Fibroblast of skin of scalp (primary cell): ENCODE data around the gene PINK1.
"Not testable (repeated sequence)": the region's sequence is repeated elsewhere in the genome, so short reads cannot be mapped to it uniquely, and the experiment has no call there.

Experiments used
- DNase-seq: peaks from one replicate; pipeline ENCODE4 v3.0.0-alpha.2; 2013

Gene PINK1

GRCh38 chr1:20648438-20648837, 15.2 kb downstream of the PINK1 start:
- no peak for DNase-seq

- no peak for DNase-seq
Observed at GRCh38 chr1:20648946-20649345, 15.7 kb downstream of the PINK1 start.

- no peak for DNase-seq
Observed at GRCh38 chr1:20652300-20652699, 19.0 kb downstream of the PINK1 start.

DNA sequence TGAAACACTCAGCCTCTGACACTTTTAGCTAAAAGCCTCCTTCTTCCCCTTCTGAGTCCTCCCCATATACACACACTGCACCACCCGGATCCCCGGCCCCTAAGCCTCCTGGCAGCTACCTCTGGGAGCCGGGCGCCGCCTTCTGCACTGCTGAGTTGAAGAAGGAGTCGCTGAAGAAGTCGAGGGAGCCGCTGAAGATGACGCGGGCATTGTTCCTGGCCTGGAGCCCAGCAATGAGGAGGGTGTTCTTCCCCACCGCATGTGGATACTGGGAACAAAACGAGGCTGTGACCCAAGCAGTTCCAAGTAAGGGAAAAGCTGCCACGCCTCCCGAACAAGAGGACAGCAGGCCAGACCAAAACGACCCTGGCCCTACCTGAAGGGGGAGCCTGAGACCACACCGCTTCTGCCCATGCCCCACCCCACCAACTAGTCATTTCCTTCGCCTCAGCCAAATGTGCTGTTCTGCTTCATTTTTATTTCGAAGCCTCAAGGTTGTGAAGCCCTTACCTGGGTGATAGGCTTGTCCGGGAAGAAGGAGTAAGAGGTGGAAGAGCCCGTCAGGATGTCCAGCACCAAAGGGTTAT, 20.9 kb downstream of the PINK1 start:
- DNase-seq = no peak

- DNase-seq = no peak
Observed at GRCh38 chr1:20657024-20657423, 23.8 kb downstream of the PINK1 start.

DNA sequence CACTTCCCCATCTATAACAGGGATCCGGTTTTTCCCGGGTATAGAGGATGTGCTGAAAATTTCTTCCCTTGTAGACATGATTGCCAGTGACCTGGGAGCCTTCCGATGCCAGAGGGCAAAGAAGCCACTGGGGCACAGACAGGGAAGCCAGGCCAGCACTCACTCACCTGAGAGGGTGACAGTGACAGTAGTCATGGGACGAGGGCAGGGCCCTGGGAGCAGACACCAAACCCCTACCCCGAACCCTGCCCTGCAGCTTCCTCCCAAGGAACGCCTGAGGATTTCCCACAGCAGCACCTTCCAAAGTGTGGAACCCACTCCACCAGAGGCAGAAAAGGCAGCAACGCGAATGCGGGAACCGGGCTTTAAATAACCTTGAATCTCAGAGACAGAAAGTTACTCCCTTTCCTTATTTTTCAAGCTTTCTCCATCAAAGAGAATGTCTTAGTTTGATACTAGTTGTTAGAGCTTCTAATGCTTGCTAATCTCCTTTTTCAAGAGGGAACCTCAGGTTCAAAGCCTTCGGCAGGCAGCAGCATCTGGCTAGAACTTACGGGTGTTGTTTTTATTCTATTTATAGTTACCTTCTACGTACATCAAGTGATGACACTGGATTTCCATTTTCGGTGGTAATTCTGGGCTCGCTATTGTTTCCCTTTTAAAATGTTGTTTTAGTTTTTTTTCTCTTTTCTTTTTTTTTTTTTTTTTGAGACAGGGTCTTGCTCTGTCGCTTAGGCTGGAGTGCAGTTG, 25.1 kb downstream of the PINK1 start:
- DNase-seq = no peak

DNA sequence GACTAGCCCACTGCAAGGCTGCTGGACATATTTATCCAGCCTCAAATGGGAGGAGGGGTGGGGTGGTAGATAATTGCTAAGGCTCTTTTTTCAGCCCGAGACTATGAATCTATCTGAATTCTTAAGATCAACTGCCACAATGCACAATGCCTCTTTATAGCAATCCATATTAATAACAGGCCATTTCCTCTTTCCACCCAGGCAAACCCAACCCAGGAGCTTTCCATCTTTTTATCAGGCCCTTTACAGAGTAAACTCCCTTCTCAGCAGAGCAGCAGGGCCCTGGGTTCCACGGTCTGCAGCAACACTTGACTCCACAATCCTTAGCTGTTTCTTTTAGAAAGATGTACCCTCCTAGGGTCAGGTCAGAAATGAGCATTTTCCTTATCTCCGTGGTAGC, 27.1 kb downstream of the PINK1 start:
- no peak for DNase-seq

DNA sequence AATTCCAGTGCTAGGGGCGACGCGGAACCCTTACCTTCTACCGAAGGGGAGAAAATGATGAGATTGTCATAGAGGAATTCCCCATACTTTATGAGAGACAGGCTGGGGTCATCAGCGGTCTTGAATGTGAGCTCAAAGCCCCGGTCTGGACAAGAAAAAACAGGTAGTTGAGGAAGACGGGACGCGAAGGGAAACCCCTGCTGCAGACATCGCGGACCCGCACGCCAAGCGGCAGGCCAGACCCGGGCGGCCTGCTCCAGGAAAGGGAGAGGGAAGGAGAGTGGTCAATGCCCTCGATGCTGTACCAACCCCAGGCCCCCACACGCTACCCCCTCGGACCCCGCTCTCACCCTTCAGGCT, 27.6 kb downstream of the PINK1 start:
- DNase-seq = no peak

- DNase-seq = peak; percentile 98
Observed at GRCh38 chr1:20661207-20662109, 28.2 kb downstream of the PINK1 start, which contains the start of gene DDOST. Gene DDOST (minus strand): TSS chr1:20661369. CDS start chr1:20661350, 19 bp downstream.

- DNase-seq = no peak
Observed at GRCh38 chr1:20662110-20662475, 28.8 kb downstream of the PINK1 start.

- no peak for DNase-seq
Observed at GRCh38 chr1:20663365-20663764, 30.1 kb downstream of the PINK1 start.

GRCh38 chr1:20663969-20664715, 30.9 kb downstream of the PINK1 start:
- no peak for DNase-seq

- DNase-seq = no peak
Observed at GRCh38 chr1:20665726-20666125, 32.5 kb downstream of the PINK1 start.

- DNase-seq = no peak
Observed at GRCh38 chr1:20666146-20666545, 32.9 kb downstream of the PINK1 start.

DNA sequence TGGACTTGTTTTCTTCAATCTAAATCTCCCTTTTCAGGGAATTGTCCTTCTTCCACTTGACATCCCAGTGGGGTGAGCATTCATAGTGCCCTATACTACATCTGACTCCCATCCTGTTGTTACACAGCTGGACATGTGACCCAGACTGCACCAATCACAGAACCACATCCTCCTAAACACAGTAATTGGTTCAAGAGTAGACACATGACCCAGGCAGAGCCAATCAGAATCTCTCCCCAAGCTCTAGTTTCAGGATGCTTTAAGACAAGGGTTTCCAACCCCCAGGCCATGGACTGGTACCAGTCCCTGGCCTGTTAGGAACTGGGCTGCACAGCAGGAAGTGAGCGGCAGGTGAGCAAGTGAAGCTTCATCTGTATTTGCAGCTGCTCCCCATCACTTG, 33.5 kb downstream of the PINK1 start:
- DNase-seq = peak; percentile 24

GRCh38 chr1:20668581-20668980, 35.3 kb downstream of the PINK1 start:
- no peak for DNase-seq

GRCh38 chr1:20670936-20671335, 37.7 kb downstream of the PINK1 start:
- DNase-seq = no peak

DNA sequence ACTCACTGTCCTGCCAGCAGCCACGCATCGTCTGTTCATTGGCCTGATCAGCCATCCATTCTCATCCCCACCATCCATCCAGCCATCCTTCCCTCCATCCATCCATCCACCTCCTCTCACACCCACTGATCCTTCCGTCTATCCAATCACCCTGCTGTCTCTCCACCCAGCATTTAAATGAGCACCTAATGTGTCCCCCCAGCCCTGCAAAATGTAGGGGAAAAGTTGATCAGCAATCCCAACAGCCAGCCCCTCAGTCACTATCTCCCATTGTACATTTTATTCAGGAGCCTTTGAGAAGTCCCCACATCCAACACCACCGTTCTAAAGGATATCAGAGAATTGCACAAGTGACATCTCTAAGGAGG, 39.0 kb downstream of the PINK1 start:
- DNase-seq = no peak

DNA sequence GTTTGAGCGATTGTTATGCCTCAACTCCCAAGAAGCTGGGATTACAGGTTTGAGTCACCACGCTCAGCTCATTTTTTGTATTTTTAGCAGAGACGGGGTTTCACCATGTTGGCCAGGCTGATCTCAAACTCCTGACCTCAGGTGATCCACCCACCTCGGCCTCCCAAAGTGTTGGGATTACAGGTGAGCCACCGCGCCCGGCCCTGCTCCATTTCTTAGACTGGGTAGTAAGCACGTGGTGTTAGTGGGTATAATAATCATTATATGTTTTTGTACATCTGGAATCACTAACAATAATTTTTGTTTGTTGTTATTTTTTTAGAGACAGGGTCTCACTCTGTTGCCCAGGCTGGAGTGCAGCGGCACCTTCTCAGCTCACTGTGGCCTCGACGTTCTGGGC, 40.4 kb downstream of the PINK1 start:
- not testable (repeated sequence) for DNase-seq

DNA sequence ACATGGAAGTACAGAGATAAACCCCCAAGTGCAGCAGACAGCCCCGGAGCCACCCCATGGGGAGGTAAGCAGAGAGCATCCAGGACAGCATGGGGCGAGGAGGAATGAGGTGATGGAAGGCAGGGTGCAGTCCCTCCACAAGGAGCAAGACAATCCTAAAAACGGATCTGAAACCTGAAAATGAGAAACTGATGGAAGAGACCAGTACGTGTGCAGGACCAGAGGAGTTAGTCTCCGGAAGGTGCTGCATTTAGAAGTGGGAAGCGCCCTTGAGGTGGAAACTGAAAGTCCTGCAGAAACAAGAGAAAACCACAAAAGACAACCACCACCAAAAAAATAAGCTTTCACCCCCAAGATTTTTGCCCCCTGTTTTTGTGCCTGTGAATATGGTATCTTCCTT, 45.3 kb downstream of the PINK1 start:
- DNase-seq = no peak

GRCh38 chr1:20680269-20680668, 47.0 kb downstream of the PINK1 start:
- DNase-seq = no peak

DNA sequence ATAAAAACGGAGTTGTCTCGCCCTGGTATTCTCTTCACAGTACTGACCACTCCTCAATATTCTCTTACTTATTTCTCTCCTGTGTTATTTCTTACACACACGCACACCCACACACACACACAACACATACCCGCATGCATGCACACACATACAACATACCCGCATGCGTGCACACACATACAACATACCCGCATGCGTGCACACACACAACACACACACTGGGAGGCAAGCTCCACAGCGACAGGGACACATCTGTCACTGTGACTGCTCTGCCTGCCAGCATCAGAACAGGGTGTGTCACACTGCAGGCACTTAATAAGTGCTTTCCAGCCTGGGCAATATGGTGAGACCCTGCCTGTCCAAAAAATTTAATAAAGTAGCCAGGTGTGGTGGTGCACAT, 48.7 kb downstream of the PINK1 start:
- DNase-seq = no peak
